NK-92 (cell line): ENCODE measurements around the gene JUND.

ENCODE experiments used
- DNase-seq: peaks from one replicate; lab custom pipeline; 2025; ENCODE audit not compliant: unreplicated experiment; lab: John Stamatoyannopoulos, UW

JUND gene

DNA sequence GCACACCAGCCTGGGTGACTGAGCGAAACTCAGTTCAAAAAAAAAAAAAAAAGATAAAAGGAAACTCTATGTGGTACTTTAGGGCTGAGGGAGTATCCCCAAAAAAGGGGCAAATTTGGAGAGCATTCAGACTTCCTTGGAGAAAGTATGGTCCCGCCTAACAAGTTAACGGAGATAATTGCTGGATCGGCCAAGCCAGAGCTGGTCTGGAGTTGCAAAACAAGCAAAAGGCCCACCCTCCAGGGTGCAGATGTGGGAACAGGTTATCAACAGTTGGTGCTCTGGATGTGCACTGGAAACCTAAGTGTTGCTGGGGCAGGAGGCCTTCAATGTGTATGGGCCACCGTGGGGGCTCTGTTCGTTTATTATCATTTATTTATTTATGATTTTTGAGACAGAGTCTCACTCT, 10.0 kb downstream of the JUND start:
- DNase-seq = no peak

DNA sequence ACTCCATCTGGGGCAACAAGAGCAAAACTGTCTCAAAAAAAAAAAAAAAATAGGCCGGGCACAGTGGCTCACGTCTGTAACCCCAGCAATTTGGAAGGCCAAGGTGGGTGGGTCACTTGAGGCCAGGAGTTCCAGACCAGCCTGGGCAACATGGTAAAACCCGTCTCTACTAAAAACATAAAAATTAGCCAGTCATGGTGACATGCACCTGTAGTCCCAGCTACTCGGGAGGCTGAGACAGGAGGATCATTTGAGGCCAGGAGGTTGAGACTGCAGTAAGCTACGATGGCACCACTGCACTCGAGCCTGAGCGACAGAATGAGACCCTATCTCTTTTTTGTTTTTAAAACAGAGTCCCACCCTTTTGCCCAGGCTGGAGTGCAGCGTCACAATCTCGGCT, 11.1 kb downstream of the JUND start:
- no peak for DNase-seq

DNA sequence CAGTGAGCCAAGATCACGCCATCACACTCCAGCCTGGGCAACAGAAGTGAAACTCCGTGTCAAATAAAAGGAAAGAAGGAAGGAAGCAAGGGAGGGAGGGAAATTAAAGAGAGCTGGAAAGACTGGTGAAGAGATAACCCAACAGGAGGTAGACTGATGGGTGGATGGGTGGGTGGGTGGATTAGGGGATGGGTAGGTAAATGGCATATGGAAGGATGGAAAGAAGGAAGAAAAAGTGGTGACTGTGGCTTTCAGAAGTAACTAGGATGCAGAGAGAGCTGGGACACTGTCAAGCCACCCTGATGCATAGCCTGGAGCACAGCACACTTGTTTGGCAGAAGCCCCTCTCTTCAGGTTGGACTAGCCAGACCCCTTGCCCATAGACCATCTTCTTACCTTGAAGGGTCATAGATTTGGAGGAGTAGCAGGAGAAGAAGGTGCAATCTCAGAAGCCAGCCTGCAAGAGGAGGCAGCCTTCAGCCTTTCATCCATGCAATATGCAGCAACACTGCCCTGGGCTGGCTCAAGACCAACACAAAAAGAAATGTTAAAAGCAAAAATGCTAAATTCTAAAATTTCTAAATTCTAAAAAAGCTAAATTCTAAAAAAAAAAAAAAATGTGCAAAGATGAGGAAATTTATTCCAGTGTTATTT, 12.2 kb downstream of the JUND start:
- no peak for DNase-seq

DNA sequence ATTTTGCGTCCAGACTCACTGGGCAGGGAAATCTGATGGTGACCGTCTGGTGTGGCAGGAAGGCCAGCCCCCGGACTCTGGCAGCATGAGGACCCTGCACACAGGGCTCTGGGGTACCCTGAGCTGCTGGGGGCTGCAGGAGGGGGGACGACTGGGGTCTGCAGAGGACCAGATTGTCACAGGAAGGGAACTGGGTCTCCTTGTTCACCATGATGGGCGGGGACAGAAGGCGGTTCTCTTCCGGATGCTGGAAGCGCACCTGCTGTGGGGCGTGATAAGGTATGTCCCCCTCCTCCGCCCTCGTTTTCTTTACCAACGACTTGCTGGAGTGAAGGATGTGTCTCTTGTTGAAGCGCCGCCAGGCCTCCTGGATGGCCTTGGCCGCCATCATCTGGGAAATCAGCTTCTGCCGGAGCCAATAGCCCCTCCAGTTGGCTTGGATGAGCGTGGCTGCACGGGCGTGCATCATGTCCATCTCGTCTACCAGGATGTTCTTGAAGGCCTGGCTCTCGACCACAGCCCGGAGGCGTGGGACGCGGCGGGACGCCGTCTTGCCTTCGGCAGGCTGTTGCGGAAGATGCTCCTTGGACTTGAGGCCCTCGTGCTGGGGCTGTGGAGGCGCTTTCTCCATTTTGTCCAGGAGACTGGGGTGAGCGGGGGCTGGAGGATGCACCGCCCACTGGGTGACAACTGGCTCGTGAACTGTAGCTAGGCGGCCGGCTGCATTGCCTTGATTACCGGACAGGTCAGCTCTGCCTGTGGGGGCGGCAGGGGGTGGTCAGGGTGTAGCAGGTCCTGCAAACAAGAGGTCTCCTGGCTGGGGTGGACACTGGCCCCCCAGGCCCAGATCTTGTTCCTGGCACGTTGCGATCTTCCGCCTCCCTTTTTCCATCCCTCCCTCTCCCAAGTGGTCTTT, 14.4 kb downstream of the JUND start:
- DNase-seq = no peak

DNA sequence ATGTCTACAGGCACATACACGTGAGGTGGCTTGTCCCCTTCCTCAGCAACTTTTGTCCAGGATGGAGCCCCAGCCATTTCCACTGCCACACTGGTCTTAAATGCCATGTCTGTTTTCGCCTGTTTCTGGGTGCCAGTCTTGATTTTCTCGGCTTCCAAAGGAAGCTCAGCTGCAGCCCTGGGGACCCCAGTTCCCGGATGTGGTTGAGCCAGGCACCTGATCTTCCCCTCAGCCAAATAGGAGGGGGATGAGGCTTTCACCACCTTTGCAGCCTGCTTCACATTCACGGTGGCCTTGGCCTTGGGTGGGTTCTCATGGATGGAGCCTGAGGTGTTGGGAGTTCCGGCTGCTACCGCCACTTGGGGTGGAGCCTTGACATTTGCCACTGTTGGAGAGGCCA, 15.8 kb downstream of the JUND start:
- DNase-seq = no peak

DNA sequence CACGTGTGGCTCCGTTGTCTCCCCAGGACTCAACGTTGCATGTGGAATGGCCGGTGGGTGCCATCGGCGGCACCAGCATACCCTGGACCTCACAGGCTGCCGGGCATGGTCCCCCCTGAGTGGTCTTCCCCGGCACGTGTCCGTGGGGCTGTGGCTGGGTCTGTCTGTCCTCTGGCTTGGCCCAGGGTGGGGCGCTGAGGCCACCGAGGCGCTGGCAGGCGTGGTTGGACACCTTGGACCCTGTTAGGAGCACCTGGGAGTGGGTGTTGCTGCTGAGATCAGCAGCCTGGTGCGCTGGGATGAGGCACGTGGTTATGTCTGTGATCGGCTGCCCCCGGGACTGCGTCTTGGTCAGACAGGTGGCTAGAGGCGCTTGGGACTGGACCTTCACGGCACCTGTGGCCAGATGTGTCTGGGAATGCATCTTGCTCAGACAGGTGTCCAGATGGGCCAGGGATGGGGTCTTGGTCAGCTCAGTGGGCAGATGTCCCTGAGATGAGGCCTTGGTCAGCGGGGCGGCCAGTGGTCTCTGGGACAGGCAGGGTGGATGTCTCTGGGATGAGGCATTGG, 16.4 kb downstream of the JUND start:
- DNase-seq = no peak

DNA sequence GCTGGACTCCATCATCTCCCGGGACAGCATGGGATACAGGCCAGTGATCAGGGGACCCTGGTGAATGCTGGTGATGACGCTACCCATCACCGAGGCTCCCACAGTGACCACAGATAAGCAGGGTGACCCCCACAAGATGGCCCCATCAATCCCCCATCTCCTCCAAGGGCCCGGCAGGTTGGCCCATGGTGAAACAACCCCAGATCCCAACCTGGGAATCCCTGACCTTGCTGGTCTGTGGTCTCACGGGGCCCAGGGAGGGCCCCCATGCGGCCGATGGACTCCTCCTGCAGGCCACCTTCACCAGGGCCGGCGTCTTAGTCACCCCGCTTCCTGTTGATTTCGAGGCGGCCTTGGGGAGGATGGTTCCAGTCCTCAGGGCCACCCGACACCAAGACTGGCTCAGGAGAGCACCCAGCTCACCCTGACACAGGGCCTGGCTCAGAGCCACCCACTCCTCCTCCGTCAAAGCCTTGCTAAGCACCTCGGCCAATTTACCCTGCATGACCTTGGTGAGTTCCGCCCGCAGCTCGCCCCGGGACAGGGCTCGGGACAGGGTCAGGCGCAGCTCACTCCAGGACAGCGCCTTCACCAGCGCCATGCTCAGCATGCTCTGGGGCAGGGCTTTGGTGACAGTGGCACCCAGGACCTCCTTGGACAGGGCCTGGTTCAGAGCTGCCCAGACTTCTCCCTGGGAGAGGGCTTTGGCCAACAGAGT, 17.1 kb downstream of the JUND start:
- no peak for DNase-seq

DNA sequence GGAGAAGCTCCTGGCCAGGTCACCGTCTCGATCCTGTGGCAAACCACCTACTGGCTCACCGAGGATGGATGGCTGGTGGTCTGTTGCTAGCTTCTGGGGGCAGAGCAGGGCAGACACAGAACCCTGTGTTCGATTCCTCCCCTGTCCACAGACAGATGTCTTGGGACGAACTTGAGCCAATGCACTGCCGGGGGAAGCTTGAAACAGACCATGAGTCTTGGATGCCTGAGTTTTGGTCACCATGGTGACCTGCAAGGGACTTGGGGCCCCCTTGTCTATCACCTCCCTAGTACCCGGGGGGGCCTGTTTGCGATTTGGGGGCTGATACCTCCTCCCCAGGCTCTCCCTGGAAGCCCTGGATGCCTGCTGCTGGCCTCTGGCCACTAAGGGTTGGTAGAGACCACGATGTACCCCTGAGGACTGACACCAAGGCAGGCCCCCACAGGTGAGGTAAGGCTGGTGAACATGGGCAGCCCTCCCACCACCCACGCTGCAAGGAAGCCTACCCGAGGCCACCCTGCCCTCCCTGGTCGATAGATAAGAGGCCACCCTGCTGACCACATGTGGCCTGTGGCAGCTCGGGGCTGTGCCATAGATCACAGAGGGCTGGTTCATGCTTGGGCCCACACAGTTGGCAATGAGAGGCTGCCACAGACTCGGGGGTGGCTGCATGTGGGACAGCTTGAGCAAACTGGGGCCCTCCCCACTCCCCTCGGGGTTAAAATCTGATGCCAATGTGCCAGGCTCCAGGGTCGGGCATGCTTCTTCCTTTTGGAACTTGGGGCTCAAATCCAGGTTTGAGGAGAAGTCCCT, 17.9 kb downstream of the JUND start:
- no peak for DNase-seq

DNA sequence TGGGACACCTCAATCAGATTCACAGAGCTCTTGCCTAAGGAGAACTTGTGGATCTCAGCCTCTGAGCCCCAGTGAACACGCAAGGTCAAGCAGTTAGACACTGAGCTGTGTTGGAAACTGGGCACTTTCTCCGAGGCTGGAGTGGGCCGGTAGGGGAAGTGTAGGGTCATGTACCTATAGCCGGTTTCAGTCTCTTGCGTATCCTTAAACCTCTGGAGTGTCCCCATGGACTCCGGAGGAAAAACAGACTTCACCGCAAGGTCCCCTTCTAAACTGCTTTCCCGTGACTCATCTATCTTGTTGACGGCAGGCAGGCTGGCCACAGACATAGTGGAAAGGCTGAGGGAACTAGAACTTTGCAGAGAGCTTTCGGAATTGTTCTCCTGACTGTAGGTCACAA, 18.5 kb downstream of the JUND start:
- no peak for DNase-seq

DNA sequence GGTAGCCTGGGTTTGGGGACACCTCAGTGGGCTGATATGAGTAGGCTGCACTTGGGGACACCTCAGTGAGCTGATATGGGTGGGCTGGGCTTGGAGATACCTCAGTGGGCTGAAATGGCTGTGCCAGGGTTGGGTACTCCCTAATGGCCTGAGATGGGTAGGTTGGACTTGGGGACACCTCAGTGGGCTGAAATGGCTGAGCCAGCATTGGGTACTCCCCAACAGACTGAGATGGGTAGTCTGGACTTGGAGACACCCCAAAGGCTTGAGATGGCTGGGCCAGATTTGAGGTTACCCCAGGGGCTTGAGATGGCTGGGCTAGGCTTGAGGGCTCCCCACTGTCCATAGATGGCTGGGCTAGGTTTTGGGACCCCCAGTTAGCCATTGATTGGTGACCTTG, 19.3 kb downstream of the JUND start:
- no peak for DNase-seq

DNA sequence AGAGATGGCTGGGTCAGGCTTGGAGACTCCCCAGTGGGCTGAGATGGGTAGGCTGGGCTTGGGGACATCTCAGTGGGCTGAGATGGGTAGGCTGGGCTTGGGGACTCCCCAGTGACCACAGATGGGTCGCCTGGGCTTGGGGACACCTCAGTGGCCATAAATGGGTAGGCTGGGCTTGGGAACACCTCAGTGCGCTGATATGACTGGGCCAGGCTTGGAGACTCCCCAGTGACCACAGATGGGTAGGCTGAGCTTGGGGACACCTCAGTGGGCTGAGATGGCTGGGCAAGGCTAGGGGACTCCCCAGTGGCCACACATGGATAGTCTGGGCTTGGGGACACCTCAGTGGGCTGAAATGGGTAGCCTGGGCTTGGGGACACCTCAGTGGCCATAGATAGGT, 19.9 kb downstream of the JUND start:
- DNase-seq = no peak

DNA sequence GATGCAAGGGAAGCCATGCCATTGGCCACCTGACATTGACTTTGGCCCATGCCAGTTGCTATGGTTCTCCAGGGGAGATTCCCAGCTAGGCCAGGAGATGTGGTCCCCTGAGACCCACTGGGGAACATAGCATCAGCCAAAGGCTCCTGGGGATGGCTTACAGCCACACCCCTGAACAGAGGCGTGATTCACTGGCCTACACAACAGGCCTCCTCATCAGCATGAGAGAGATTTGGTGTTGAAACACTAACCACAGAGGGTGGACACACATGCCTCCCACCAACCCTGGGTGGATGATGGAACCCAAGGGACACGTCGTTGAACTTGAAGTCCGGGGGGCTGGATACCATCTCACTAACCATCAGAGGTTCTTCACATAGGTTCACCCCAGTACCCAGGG, 21.5 kb downstream of the JUND start:
- DNase-seq = no peak

DNA sequence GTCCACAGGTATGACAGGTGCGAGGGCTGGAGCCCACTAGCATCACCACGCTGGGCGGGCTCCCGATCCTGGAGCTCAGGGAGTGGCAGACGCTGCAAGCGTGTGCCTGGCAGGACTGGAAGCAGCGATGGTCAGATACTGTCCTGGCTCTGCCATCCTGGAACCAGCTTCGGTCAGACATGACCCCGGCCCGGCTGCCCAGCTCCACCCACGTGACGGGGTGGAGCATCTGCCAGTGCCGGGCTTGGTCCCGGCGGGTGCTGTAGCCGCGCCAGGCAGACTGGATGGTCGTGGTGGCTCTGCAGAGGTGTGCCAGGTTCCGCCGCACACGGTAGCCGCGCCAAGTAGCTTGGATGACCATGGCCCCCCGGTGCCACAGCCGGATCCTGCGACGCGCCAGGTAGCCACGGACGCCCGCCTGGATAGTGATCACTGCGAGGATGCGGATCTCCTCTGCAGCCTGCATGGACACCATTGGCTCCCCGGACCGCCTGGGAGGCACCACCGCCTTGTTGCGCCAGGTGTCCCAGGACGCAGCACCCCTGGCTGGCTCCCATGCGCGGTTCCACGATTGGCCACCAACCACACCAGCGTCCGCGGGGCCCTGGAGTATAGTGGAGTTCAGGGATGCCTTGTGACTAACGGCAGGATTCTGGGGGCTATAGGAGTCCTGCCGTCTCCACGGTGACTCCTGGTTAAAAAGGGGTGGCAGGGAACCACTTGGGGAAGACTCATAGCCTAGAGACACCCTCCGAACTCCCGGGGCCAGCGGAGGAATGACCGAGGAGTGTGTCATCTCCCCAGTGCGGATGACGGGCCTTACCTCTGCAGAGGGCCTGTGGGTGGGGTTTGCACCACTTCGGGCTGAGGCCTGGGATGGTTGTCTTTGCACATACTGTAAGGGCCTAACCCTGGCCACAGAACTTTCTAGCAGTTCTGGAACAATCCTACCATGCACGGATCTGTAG, 23.6 kb downstream of the JUND start:
- DNase-seq = no peak

DNA sequence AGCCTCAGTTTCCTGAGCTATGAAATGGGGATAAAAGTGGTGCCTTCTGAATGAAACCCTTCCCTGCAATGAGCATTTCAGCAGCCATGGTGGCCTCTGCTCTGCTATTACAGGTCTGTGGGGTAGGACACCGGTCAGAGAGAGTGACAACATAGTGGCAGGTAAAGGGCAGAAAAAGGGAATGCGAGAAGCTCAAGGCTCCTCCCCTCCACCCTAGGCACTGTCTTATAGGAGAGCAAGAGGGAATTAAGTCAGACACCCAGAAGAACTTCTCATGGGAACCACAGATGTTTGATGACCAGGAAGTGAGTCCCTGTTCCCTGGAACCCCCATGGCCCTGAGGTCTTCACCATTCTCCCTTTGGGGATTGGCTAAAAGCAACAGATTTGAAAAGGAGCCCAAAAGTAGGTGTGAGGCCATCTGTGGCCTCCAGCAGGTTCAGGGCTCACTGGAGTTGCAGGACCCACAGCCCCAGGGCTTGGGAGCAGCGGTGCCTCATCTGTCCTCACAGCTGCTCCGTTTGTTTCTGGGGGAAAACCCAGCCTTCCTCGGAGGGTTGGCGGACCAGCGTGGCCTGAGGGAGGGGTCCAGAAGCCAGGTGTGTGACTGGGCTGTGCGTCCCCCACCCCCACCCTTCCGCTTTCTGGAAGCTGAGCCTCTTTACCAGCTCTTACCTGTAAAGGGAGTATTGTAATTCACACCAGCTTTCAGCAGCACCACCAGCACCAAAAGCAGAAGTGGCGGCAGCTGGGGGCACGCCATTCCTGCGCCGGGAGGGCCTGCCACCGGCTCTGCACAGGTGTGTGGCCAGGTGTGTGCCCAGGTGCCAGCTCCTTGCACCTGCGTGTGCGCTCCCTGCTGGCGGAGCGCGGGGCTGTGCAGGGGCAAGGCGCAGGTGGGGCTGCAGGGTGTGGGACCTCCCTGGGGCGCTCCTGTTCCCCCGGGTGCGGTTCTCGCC, 26.6 kb downstream of the JUND start:
- no peak for DNase-seq

DNA sequence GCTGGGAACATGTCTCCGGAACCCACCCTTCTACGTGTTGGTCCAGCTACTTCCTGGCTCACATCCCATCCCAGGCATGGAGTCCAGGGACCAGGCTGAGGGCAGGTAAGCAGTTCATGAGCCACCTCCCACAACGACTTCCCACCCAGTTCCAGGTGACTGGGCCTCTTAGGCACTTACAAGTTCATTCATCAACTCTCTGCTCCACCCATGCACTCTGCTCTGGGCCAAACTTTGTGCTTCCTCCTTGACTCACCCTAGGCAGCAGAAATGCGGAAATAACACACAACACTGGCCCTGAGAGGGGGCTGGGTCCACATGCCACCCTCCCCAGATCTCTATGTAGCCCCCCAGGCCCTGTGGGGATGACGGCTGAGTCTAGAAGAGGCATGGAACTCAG, 27.7 kb downstream of the JUND start:
- DNase-seq = no peak

DNA sequence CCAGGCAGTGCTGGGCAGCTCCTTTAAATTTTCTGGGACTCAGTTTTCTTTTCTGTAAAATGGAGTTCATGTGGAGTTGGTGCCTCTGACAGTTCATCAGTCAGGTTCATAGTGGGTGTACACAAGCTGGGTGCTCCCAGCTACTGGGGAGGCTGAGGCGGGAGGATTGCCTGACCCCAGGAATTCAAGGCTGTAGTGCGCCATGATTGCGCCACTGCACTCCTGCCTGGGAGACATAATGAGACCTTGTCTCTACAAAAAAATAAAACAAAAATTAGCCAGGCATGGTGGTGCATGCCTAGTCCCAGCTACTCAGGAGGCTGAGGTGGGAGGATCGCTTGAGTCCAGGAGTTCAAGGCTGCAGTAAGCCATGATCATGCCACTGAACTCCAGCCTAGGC, 28.3 kb downstream of the JUND start:
- DNase-seq = no peak

DNA sequence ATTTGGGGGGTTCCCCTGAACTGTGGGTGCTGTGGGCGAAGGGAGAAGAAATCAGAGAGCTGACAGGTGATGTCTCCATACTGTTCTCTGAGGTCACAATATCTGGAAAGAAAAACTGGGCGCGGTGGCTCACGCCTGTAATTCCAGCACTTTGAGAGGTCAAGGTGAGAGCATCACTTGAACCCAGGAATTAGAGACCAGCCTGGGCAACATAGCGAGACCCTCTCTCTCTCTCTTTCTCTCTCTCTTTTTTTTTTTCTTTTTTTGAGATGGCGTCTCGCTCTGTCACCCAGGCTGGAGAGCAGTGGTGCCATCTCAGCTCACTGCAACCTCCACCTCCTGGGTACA, 29.1 kb downstream of the JUND start:
- DNase-seq = no peak

DNA sequence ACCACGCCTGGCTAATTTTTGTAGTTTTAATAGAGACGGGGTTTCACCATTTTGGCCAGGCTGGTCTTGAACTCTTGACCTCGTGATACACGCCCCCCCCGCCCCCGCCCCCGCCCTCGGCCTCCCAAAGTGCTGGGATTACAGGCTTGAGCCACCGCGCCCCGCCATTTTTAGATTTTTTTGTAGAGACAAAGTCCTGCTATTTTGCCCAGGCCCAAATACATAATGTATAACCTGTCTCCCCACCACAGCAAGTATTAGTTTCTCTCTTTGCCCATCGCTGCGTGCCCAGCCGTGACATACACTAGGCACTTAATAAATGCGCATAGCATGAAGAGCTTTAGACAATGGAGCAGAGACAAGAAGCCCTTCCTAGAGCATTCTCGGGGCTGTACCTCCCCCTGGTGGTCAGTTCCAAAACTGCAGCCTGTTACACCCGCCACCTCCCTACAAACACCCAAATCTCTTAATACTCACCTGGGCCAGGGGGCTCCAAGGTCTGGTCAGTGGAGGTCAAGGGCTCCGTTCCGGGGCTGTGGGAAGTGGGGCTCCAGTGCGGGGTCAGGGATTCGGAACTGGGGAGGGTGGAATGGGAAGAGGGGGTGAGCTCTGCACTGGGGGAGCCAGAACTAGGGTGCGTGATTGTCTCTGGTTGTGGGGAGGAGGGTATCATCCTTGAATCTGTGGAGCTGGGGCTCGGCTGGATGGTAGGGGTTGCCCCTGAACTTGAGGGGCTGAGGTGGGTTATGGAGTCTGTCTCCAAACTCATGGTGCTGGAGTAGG, 29.6 kb downstream of the JUND start:
- no peak for DNase-seq
